Epithelial cell of proximal tubule (primary cell): ENCODE measurements around the gene FBXL12. TPM values are rescaled to one million over a fixed set of nuclear protein-coding genes. Genes with fewer than 3 reads are reported as not detected.
A peak's percentile ranks its signal among the peaks of the same experiment; 100 is the strongest.

Experiments
- DNase-seq: peaks from one replicate; pipeline ENCODE4 v3.0.0-alpha.2; 2011; ENCODE audit warnings: low read depth
- H3K4me3 ChIP-seq: 2 replicates; pipeline ENCODE4 v1.5.1; 2011; ENCODE audit warnings: low read depth, mild to moderate bottlenecking, low read length
- total RNA-seq: library from RNA; depleted of rRNA; stranded (reverse); fragments of >200 nt; gene quantifications from 2 replicates; pipeline ENCODE4 v1.2.3, GENCODE V29; 2015
- TF ChIP-seq, protein P1 (sequence below): conservative IDR thresholded peaks from 2 replicates; pipeline ENCODE4 v1.5.1; 2012; ENCODE audit warnings: low read depth, mild to moderate bottlenecking, low read length

The FBXL12 gene
- total RNA-seq, 1 donor from 2014 or later: 26.7 TPM

GRCh38 chr19:9838324-9838723 is 19.4 kb upstream of the FBXL12 start:
- TF ChIP-seq, protein P1, sequence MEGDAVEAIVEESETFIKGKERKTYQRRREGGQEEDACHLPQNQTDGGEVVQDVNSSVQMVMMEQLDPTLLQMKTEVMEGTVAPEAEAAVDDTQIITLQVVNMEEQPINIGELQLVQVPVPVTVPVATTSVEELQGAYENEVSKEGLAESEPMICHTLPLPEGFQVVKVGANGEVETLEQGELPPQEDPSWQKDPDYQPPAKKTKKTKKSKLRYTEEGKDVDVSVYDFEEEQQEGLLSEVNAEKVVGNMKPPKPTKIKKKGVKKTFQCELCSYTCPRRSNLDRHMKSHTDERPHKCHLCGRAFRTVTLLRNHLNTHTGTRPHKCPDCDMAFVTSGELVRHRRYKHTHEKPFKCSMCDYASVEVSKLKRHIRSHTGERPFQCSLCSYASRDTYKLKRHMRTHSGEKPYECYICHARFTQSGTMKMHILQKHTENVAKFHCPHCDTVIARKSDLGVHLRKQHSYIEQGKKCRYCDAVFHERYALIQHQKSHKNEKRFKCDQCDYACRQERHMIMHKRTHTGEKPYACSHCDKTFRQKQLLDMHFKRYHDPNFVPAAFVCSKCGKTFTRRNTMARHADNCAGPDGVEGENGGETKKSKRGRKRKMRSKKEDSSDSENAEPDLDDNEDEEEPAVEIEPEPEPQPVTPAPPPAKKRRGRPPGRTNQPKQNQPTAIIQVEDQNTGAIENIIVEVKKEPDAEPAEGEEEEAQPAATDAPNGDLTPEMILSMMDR: no peak
- DNase-seq: no peak
- no peak overlapping the region for H3K4me3 ChIP-seq

DNA sequence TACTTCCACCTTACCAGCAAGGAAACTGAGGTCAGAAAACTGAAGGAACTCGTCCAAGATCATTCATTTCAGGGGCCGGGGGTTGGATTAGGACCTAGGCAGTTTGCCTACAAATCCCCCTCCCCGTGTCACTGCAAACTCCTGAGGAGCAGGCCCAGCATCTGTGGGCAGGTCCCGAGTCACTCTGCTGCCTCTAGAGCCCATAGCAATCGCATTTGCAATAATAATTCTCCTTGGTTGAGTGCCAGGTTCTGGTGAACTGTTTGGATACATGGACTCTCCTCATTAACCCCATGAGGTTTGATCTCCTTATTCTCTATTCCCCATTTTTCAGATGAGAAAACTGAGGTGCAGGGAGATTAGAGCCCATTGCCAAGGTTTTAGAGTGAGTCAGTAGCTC is 17.1 kb upstream of the FBXL12 start:
- no peak for DNase-seq
- peak overlapping the region; percentile 96 for H3K4me3 ChIP-seq
- TF ChIP-seq, protein P1: no peak

DNA sequence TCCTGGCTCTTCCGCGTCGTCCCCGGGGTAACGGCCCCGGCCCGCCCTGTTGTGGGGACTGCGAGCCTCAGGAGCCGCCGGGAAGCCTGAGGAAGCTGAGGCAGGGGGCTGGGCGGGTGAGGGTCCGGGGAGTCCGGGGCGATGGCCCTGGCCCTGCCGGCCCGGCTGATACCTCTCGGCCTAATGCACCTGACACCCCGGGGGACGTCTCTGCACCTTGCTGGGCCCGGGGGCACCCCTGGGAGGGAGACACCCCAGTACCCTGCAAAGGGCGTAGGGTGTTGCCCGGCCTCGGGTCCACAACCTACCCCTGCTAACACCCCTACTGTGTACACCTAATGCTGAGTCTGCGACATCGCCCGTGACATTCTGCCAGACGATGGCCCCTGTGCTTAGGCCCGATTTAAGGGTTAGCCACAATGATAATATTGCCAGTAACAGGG is 16.6 kb upstream of the FBXL12 start:
- TF ChIP-seq, protein P1: no peak
- DNase-seq: no peak
- H3K4me3 ChIP-seq: peak overlapping the region; percentile 96

- DNase-seq: peak; percentile 67
- TF ChIP-seq, protein P1: peak; percentile 38
- peak within 1 kb of the TSS; percentile 96 for H3K4me3 ChIP-seq
Measured at GRCh38 chr19:9834726-9835506, 16.0 kb upstream of the FBXL12 start, which contains the start of gene PIN1. Gene PIN1 (plus strand): TSS chr19:9835318. CDS start chr19:9835345, 27 bp downstream.

GRCh38 chr19:9834307-9834725 is 15.4 kb upstream of the FBXL12 start:
- DNase-seq: no peak
- H3K4me3 ChIP-seq: peak overlapping the region; percentile 82
- TF ChIP-seq, protein P1: no peak

DNA sequence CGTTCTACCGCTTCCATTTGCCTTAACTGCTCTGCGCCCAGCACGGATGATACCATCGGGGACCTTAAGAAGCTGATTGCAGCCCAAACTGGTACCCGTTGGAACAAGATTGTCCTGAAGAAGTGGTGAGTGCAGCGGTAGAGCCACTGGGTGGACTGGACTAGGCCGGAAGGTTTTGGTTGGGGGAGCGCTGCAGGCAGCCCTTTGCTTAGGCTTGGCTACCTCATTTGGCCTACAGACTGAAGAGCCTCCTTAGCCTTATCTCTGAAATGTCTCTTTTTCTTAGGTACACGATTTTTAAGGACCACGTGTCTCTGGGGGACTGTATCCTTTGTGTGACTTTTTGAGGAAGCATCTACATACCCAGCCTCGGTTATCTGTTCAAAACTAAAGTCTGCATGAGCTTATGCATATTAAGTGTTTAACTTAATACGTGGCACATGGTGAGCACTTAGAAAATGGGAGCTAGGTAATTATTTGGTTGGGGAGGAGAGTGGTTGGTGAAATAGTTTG is 9.7 kb upstream of the FBXL12 start:
- DNase-seq: no peak

More for the DNA sequence above, 9.7 kb upstream of the FBXL12 start:
- peak overlapping the region; percentile 74 for H3K4me3 ChIP-seq
- TF ChIP-seq, protein P1: no peak
